Retina (tissue), 1 donor: Measurements from ENCODE around the gene HTD2.
"Not testable (repeated sequence)": the region's sequence is repeated elsewhere in the genome, so short reads cannot be mapped to it uniquely, and the experiment has no call there.

ENCODE experiments used
- DNase-seq: peaks from one replicate; pipeline ENCODE4 v3.0.0-alpha.2; 2016

Gene HTD2

GRCh38 chr3:58305882-58306711, at the start of gene HTD2, which contains the start of gene RPP14:
HTD2 (plus strand) TSS chr3:58306520; CDS start chr3:58317614, 11,094 bp downstream.
RPP14 (plus strand) TSS chr3:58306245; CDS start chr3:58310330, 4,085 bp downstream.
- peak; percentile 100 for DNase-seq

DNA sequence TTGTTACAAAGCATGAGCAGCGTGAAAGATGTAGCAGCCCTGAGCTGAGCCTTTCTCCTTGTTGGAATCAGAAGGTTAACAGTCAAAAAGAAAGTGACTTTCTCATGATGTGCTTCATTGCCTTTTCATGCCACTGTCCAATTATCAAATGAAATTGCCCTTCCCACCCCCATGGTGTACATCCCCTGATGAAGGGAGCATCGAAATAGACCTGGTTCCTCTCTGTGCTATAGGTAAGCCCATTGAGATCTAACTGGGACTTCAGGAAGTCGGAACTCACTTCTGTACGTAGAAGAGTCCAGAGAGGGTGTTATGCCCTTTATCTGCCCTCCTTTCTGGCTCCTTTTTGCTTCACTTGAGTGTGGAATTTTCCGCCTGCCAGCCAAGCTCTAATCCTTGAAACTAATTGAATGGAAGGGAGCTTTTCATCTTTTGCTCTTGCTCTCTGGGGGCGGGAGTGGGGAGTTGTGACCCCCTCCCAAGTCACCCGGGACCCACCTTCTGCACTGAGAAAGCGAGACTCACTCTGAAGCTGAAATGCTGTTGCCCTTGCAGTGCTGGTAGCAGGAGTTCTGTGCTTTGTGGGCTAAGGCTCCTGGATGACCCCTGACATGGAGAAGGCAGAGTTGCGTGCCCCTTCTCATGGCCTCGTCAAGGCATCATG, 47.8 kb upstream of the HTD2 start:
- DNase-seq: peak; percentile 30

GRCh38 chr3:58260261-58260731, 46.0 kb upstream of the HTD2 start:
- DNase-seq: peak; percentile 29

GRCh38 chr3:58260733-58261132, 45.6 kb upstream of the HTD2 start:
- peak; percentile 19 for DNase-seq

DNA sequence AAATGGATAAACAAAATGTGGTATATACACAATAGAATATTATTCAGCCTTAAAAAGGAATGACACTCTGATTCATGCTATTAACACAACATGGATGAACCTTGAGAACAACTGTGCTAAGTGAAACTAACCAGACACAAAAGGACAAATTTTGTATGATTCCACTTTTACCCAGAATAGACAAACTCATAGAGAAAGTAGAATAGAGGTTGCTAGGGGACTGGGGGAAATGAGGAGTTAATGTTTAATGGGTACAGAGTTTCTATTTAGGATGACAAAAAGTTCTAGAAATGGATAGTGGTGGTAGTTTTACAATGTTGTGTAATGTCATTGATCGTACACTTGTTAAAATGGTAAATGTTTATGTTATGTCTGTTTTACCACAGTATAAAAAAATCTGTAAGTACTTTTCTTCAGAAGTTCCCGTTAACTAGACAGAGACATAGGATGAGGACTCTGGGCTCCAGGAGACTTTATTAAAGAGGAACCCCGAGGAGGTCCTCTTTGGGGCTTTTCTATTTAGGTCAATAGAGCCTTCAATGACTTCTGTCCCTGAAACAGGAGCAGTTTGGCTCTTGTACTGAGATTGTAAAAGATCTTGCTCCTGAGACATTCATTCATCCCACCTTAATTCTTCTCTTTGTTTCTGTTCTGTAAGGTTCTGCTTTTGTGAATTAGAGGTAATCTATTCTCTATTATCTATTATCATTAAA, 44.2 kb upstream of the HTD2 start:
- no peak for DNase-seq

DNA sequence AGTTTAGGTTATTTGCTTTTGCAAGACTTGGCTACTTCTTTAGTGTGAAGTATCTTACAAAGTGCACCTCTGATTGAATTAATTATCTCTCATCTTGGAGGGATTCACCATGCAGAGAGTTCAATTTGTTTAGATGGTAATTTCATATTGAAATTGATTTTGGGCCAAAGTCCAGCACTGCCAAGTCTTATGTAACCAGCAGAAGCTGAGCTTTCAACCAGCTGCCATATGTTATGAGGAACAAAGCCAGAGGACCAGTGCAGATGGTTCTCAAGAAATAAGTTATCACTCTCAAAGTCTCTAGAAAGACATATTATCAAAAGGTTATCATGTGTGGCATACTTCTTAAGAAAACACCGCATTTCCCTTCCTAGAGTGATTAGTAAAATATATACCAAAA, 39.7 kb upstream of the HTD2 start:
- no peak for DNase-seq

DNA sequence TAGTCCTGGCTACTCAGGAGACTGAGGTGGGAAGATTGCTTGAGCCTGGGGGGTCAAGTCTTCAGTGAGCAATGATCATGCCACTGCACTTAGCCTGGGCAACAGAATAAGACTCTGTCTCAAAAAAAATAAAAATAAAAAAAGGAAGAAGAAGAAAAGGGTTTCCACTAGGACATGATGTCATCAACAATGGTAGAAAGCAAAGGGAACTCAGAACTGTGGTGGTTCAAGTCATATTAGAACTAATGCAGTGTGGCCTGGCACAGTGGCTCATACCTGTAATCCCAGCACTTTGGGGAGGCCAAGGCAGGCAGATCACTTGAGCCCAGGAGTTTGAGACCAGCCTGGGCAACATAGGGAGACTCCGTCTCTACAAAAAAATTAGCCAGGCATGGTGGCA, 38.8 kb upstream of the HTD2 start:
- not testable (repeated sequence) for DNase-seq

DNA sequence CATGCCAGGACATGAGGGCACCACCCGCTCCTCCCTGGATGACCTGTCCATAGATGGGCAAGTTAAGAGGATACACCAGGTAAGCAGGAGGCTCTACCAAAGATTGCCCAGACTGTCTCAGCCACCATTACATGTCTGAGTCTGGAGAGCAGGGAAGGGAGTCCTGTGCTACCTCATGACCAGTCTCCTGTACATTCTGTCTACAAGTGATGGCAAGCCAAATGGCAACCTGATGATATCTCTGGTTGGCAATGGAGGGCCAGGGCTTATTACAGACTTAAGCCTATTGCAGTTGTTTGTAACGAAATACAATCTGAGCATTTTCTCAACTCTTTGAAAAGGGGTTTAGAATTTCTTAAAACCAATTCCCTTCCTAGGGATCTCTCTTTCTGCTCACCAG, 37.0 kb upstream of the HTD2 start:
- no peak for DNase-seq

DNA sequence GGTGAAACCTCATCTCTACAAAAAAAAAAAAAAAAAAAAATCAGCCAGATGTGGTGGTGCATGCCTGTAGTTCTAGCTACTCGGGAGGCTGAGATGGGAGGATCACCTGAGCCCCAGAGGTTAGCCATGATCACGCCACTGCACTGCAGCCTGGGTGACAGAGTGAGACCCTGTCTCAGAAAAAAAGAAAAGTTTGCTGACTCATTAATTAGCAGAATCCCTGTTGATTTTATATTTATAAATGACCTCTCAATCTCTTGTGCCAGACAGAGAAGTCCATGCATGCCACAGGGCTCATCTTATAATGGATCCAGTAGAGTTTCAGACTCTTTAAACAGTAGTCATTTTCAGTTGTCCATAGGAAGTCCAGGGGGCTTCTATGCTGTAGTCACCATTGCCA, 35.8 kb upstream of the HTD2 start:
- DNase-seq: no peak

DNA sequence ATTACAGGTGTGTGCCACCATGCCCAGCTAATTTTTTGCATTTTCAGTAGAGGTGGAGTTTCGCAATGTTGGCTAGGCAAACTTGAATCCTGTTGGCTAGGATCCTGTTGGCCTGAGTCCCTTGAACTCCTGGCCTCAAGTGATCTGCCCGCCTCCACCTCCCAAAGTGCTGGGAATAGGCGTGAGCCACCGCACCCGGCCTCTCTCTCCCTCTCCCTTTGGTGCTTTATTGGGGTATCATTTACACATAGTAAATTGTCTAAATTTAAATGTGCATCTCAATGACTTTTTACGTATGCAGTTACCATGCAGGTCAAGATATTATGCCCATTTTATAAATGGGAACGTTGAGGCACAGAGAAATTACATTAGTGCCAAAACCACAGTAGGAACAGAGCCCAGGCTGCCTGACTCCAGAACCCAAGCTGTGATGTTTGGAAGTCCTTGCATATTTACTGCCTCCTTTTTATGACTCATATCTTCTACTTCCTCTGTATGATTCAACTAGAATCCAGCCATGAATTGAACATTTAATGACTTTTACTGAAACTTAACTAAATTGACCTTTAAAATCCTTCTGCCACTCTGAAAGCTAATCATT, 34.3 kb upstream of the HTD2 start:
- DNase-seq: no peak

DNA sequence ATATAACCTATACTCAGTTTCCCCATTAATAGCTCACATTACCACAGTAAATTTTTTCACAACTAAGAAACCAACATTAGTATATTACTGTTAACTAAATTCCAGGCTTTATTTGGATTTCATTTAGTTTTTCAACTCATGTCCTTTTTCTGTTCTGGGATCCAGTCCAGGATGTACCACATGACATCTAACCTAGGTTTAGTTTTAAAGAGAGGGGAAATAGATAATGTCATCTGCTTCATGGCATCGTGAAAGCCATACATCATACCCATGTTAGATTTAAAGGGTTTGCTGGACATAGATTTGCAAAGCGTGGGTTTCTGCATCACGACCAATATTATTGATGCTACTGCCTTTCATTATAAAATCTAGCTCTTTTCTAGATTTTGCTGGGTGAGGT, 33.4 kb upstream of the HTD2 start:
- no peak for DNase-seq

DNA sequence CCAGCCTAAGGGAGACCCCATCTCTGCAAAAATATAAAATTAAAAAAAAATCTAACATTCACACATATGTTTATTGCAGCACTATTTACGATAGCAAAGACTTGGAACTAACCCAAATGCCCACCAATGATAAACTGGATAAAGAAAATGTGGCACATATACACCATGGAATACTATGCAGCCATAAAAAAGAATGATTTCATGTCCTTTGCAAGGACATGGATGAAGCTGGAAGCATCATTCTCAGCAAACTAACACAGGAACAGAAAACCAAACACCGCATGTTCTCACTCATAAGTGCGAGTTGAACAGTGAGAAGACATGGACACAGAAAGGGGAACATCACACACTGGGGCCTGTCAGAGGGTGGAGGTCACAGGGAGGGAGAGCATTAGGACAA, 33.0 kb upstream of the HTD2 start:
- not testable (repeated sequence) for DNase-seq

DNA sequence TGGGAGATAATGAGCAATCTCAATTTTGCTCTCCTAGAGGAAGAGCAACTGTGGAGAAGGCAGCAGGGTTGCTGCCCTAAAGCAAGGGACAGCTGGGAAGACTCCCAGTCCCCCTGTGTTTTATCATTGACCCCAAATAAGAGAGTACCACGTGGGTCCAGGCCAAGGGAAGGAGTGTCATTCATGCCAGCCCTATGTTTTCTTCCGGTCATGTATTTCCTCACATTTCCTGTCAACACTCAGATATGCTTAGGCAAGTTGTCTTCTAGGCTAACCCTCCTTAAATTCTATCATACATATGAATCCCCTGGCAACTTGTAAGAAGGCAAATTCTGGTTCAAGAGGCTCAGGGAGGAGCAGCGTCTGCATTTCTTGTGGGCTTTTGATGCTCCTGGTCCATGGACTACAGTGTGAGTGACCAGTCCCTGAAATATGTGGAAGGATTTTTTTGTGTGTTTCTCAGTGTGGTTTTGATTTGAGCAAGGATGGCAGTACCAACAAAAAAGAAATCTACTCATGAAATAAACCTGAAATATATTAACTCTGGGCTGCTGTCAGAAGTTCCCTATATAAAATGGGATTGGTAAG, 32.2 kb upstream of the HTD2 start:
- no peak for DNase-seq

GRCh38 chr3:58281069-58281468, 25.3 kb upstream of the HTD2 start:
- DNase-seq: no peak

DNA sequence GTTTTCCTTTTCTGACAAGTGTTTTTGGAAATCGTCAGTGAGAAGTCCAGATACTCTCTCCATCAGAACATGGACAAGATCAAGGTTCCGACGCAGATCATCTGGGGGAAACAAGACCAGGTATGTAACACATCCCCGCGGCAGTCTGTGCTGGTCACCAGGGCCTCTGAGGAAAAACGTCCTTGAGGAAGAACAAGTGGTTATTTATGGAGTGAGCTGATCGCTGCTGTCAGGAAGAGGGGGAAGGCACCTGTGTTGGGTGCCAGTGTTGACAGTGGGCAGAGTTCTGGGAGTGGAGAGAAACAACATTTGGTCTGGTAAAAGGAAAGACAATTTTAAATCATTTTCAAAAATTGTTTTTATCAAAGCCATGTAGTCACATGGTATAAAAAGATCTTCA, 21.0 kb upstream of the HTD2 start:
- DNase-seq: no peak

DNA sequence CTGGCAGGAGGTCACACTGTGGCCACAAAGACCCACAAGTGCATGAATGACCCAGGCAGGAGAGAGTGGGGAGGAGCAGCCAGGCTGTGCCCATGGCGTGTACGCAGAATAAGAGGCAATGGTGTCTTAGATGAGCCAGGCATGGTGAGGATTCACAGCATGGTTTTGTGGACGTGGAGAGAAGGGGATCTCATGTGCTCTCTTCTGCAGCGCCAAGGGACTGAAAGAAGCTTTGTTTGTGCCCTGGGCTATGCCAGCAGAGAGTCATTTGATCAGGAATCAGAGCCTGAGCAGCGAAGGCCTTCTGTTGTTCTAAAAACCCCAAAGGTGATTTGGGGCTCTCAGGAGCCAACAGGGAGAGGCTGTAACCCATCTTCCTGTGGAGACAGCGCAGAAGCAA, 19.0 kb upstream of the HTD2 start:
- no peak for DNase-seq

- DNase-seq: no peak
Measured at GRCh38 chr3:58288011-58288728, 18.1 kb upstream of the HTD2 start.

GRCh38 chr3:58288964-58289613, 17.2 kb upstream of the HTD2 start:
- DNase-seq: not testable (repeated sequence)

DNA sequence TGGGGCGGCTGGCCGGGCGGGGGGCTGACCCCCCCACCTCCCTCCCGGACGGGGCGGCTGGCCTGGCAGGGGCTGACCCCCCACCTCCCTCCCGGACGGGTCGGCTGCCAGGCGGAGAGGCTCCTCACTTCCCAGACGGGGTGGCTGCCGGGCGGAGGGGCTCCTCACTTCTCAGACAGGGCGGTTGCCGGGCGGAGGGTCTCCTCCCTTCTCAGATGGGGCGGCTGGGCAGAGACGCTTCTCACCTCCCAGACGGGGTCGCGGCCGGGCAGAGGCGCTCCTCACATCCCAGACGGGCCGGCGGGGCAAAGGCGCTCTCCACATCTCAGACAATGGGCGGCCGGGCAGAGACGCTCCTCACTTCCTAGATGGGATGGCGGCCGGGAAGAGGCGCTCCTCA, 15.9 kb upstream of the HTD2 start:
- not testable (repeated sequence) for DNase-seq

DNA sequence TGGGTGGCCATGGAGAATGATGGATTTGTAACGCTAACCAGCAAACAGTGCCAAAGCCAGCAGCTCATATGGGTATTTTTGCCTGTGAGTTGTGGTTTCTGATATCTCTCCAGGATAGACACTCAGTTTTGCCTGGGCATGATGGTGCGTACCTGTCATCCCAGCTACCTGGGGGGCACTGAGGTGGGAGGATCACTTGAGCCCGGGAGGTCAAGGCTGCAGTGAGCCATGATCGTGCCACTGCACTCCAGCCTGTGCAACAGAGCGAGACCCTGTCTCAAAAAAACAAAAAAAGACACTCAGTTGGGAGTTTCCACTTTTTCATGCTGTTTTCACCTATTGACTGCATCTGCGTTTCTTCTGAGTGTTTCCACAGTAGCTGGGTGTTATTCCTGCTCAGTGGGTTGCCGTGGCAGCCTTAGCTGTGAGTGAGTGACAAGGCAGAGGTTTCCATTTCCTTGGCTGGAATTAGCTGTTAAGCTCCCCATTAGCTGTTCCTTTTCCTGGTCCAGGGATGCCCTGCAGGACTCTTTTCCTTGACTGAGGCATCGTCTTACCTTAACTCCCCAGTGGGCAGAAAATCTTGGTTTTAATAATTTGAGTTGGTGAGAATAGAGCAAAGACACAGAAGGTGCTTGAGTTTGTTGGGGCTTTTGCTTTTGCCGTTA, 14.5 kb upstream of the HTD2 start:
- DNase-seq: no peak

DNA sequence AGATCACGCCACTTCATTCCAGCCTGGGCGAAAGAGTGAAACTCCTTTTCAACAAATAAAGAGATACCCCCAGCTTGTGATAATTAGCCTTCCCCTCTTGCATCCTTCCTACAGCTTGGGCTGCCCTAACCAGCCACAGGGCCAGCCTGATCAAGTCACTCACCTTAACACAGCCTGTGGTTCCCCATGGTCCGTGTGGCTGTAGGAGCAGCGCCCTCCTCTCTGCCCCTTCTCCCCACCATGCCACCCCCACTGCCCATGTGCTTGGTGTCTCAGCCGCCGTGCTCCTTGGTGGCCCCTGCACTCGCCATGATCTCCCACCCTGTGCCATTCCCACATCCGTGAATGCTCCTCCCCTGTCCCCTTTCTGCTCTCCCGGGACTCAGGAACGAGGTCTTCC, 13.5 kb upstream of the HTD2 start:
- DNase-seq: no peak
